Endothelial cell of umbilical vein (primary cell): ENCODE measurements around the gene LMX1A.

Experiments used
- CTCF ChIP-seq, 2 donors: IDR thresholded peaks; 1 replicate in 1 of 2; 2 replicates in 1 of 2; pipeline ENCODE4 v1.5.1; 2011; ENCODE audit warnings: low read length in 2 of 2, mild to moderate bottlenecking in 2 of 2, moderate library complexity in 2 of 2, control low read depth in 1 of 2, inconsistent platforms in 1 of 2, low read depth in 1 of 2; ENCODE audit not compliant: insufficient read depth in 1 of 2; ENCODE audit errors: extremely low read depth in 1 of 2
- EZH2 ChIP-seq: IDR thresholded peaks from 2 replicates; pipeline ENCODE4 v1.6.1; 2012; ENCODE audit warnings: borderline replicate concordance, low read depth, mild to moderate bottlenecking, moderate library complexity, low read length, inconsistent platforms; ENCODE audit not compliant: severe bottlenecking
- GATA2 ChIP-seq: IDR thresholded peaks from 2 replicates; pipeline ENCODE4 v1.7.0; 2011; ENCODE audit warnings: low read depth, mild to moderate bottlenecking, moderate library complexity, mixed read lengths, low read length; ENCODE audit not compliant: insufficient read length, insufficient read depth
- JUN ChIP-seq: IDR thresholded peaks from 2 replicates; pipeline ENCODE4 v1.6.1; 2011; ENCODE audit warnings: borderline replicate concordance, low read depth; ENCODE audit not compliant: insufficient read length, insufficient read depth
- MAX ChIP-seq: IDR thresholded peaks from 2 replicates; pipeline ENCODE4 v1.6.1; 2011; ENCODE audit not compliant: insufficient read depth, insufficient read length
- POLR2A ChIP-seq: IDR thresholded peaks from 2 replicates; pipeline ENCODE4 v1.6.1; 2012; ENCODE audit warnings: low read depth, mild to moderate bottlenecking, control low read depth, low read length
- POLR2AphosphoS5 ChIP-seq: IDR thresholded peaks from 2 replicates; pipeline ENCODE4 v1.6.1; 2012; ENCODE audit warnings: low read depth, mild to moderate bottlenecking, control low read depth, low read length, moderate library complexity; ENCODE audit not compliant: insufficient read depth

GRCh38 chr1:165259706-165260428, 96.6 kb downstream of the LMX1A start:
- TF ChIP-seq CTCF (IDR thresholded peaks at IDR 0.05; ENCODE audit: extremely low read depth in 1 of 2, insufficient read depth in 1 of 2, low read depth in 1 of 2, low read length in 2 of 2): no peak
- no peak for TF ChIP-seq POLR2A
- no peak for TF ChIP-seq GATA2
- TF ChIP-seq POLR2AphosphoS5: no peak
- no peak for TF ChIP-seq EZH2
- TF ChIP-seq JUN: no peak
- TF ChIP-seq MAX: no peak
